SU-DHL-6 (cell line): Measurements from ENCODE around the gene PPP1R14B.

Experiments
- H2AFZ ChIP-seq: fragments of 200-600 bp; sonication (generic); 2 replicates; pipeline ENCODE4 v1.6.1; 2014; ENCODE audit warnings: low read depth, mild to moderate bottlenecking, moderate library complexity, mixed read lengths, antibody characterized with exemption, low read length; ENCODE audit not compliant: severe bottlenecking
- H3F3A ChIP-seq: fragments of 200-600 bp; shearing (Covaris generic); 2 replicates; pipeline ENCODE4 v1.6.0; 2016; ENCODE audit warnings: antibody characterized with exemption, mild to moderate bottlenecking; ENCODE audit not compliant: insufficient read depth
- H3K27ac ChIP-seq: fragments of 200-600 bp; sonication (generic); 2 replicates; pipeline ENCODE4 v1.5.1; 2016; ENCODE audit warnings: low read depth, mild to moderate bottlenecking, low read length, moderate library complexity, mixed read lengths
- H3K27me3 ChIP-seq: fragments of 200-600 bp; sonication (generic), shearing (Covaris generic); 2 replicates; pipeline ENCODE4 v1.6.0; 2014; ENCODE audit warnings: mild to moderate bottlenecking, low read length
- H3K36me3 ChIP-seq: fragments of 200-600 bp; sonication (generic); 2 replicates; pipeline ENCODE4 v1.6.1; 2014; ENCODE audit warnings: mild to moderate bottlenecking, low read length, mixed read lengths
- H3K4me2 ChIP-seq: fragments of 300-600, 200-600 bp; shearing (Covaris generic), sonication (generic); 2 replicates; pipeline ENCODE4 v1.6.0; 2014; ENCODE audit warnings: low read length, low read depth, mild to moderate bottlenecking; ENCODE audit not compliant: poor library complexity, severe bottlenecking
- H3K4me3 ChIP-seq: fragments of 200-600 bp; sonication (generic); 2 replicates; pipeline ENCODE4 v1.5.1; 2014; ENCODE audit warnings: antibody characterized with exemption, low read length, mild to moderate bottlenecking, mixed read lengths; ENCODE audit not compliant: insufficient read depth, poor library complexity, severe bottlenecking
- H3K79me2 ChIP-seq: fragments of 200-600 bp; sonication (generic); 2 replicates; pipeline ENCODE4 v1.6.1; 2014; ENCODE audit warnings: mild to moderate bottlenecking, low read length, moderate library complexity; ENCODE audit not compliant: insufficient read depth
- H3K9ac ChIP-seq: fragments of 200-600 bp; sonication (generic); 2 replicates; pipeline ENCODE4 v1.7.0; 2014; ENCODE audit warnings: mild to moderate bottlenecking, low read length
- H3K9me2 ChIP-seq: fragments of 200-600 bp; sonication (generic); replicated peaks from 2 replicates; pipeline ENCODE4 v1.6.1; 2014; ENCODE audit warnings: low read length; ENCODE audit not compliant: insufficient read depth
- H3K9me3 ChIP-seq: fragments of 200-600 bp; sonication (generic); 2 replicates; pipeline ENCODE4 v1.6.1; 2014; ENCODE audit warnings: low read length, mixed read lengths; ENCODE audit not compliant: insufficient read depth
- H4K20me1 ChIP-seq: fragments of 200-600 bp; sonication (generic); 2 replicates; pipeline ENCODE4 v1.6.1; 2014; ENCODE audit warnings: low read depth, mild to moderate bottlenecking, antibody characterized with exemption, low read length, moderate library complexity, mixed read lengths
- EZH2phosphoT487 ChIP-seq: fragments of 200-600 bp; sonication (generic), shearing (Covaris generic); conservative IDR thresholded peaks from 2 replicates; pipeline ENCODE4 v1.6.1; 2018; ENCODE audit warnings: mild to moderate bottlenecking, antibody characterized with exemption, low read length, moderate library complexity, mixed read lengths
- TF ChIP-seq, protein P1 (sequence below): fragments of 200-600 bp; sonication (generic); IDR thresholded peaks from one replicate; pipeline ENCODE4 v1.5.1; 2017; ENCODE audit warnings: antibody characterized with exemption, mild to moderate bottlenecking, low read length, moderate library complexity; ENCODE audit not compliant: insufficient read depth, poor library complexity, severe bottlenecking

Gene PPP1R14B

GRCh38 chr11:64267207-64267945, 20.6 kb upstream of the PPP1R14B start:
- no peak overlapping the region for H3K4me2 ChIP-seq

DNA sequence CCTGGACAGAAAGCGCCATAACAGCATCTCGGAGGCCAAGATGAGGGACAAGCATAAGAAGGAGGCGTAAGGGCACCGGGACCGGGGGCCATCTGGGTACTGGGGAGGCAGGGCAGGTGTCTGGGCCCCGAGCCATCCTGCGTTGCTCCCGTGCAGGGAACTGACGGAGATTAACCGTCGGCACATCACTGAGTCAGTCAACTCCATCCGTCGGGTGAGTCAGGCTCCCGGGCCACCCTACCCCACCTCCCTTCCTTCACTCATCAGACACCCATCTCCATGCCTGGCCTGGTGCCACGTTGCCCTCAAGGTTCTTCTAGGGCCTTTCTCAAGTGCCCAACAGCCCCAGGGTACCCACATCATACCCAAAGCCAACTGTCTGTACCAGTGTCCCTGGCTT, 19.6 kb upstream of the PPP1R14B start:
- Histone ChIP-seq H3K27me3 (no peaks in the 10 kb centered on the region), H2AFZ (no peak overlapping the region), H3K9me3 (no peaks in the 10 kb centered on the region), H3K9me2 (no peaks in the 10 kb centered on the region), H3K36me3 (no peaks in the 10 kb centered on the region), H3K4me2 (no peak overlapping the region), H3K79me2 (0 out of 2 replicates have a peak, but pooled peaks cover 6% of the 10 kb centered on the region), H4K20me1 (no peaks in the 10 kb centered on the region), H3F3A (peaks cover 6% of the 10 kb centered on the region; the same call in 1 of the 2 replicates), H3K4me3 (no peak overlapping the region), H3K27ac (no peak overlapping the region), H3K9ac (no peak overlapping the region)
- TF ChIP-seq, protein P1, sequence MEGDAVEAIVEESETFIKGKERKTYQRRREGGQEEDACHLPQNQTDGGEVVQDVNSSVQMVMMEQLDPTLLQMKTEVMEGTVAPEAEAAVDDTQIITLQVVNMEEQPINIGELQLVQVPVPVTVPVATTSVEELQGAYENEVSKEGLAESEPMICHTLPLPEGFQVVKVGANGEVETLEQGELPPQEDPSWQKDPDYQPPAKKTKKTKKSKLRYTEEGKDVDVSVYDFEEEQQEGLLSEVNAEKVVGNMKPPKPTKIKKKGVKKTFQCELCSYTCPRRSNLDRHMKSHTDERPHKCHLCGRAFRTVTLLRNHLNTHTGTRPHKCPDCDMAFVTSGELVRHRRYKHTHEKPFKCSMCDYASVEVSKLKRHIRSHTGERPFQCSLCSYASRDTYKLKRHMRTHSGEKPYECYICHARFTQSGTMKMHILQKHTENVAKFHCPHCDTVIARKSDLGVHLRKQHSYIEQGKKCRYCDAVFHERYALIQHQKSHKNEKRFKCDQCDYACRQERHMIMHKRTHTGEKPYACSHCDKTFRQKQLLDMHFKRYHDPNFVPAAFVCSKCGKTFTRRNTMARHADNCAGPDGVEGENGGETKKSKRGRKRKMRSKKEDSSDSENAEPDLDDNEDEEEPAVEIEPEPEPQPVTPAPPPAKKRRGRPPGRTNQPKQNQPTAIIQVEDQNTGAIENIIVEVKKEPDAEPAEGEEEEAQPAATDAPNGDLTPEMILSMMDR: no peak
- TF ChIP-seq EZH2phosphoT487: no peak

More at GRCh38 chr11:64267207-64267945, 20.6 kb upstream of the PPP1R14B start:
- no peaks in the 10 kb centered on the region for H3K9me3 ChIP-seq
- TF ChIP-seq, protein P1: no peak
- TF ChIP-seq EZH2phosphoT487: no peak
- no peak overlapping the region for H2AFZ ChIP-seq
- no peak overlapping the region for H3K4me3 ChIP-seq
- no peaks in the 10 kb centered on the region for H3K36me3 ChIP-seq
- peaks cover 13% of the 10 kb centered on the region; the same call in 1 of the 2 replicates for H3F3A ChIP-seq
- no peaks in the 10 kb centered on the region for H3K9me2 ChIP-seq
- H3K27me3 ChIP-seq: no peaks in the 10 kb centered on the region
- H3K79me2 ChIP-seq: 0 out of 2 replicates have a peak, but pooled peaks cover 6% of the 10 kb centered on the region
- H3K27ac ChIP-seq: no peak overlapping the region
- H3K9ac ChIP-seq: no peak overlapping the region
- H4K20me1 ChIP-seq: no peaks in the 10 kb centered on the region

DNA sequence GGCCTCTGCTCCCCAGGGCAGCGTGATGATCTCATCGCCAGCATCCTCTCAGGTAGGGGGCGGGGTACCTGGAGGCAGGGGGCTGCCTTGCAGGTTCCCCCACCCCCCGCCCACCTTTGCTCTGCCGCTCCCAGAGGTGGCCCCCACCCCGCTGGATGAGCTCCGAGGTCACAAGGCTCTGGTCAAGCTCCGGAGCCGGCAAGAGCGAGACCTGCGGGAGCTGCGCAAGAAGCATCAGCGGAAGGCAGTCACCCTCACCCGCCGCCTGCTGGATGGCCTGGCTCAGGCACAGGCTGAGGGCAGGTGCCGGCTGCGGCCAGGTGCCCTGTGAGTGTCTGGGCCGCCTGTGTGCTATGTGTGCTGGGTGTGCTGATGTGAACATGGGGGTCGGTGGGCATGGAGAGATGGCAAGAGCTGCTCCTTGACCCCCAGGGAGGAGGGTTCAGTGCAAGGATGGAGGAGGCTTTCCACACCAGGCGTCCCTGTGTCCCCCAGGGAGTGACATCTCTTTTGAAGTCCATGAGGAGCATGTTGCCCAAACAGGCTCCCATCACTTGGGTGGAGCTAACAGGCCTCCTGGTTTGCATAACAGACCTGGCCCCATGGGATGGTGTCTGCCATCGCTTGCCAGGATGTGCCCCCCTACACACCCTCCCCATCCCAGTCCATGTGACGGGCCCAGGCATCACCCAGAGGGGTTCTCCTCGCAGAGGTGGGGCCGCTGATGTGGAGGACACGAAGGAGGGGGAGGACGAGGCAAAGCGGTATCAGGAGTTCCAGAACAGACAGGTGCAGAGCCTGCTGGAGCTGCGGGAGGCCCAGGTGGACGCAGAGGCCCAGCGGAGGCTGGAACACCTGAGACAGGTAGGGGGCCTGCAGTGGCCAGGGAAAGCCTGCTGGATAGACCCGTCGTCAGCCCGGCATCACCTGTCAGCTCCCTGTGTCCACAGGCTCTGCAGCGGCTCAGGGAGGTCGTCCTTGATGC, 18.7 kb upstream of the PPP1R14B start:
- Histone ChIP-seq H3K36me3 (no peaks in the 10 kb centered on the region), H3F3A (peaks cover 4% of the 10 kb centered on the region; the same call in 1 of the 2 replicates), H3K27me3 (no peaks in the 10 kb centered on the region), H3K27ac (no peak overlapping the region), H3K79me2 (0 out of 2 replicates have a peak, but pooled peaks cover 6% of the 10 kb centered on the region), H3K9me3 (no peaks in the 10 kb centered on the region), H2AFZ (no peak overlapping the region), H3K9me2 (no peaks in the 10 kb centered on the region), H3K9ac (no peak overlapping the region), H3K4me2 (no peak overlapping the region), H3K4me3 (no peak overlapping the region), H4K20me1 (no peaks in the 10 kb centered on the region)
- TF ChIP-seq, protein P1: no peak
